K562 (cell line): Measurements from ENCODE around the gene NFIC. TPM values are rescaled to one million over a fixed set of nuclear protein-coding genes. Genes with fewer than 3 reads are reported as not detected.
A peak's percentile ranks its signal among the peaks of the same experiment; 100 is the strongest.

ENCODE experiments used
- ATAC-seq: fragments of 200-7000 bp; cut with Tn5 transposase; 3 replicates; pipeline ENCODE4 v1.9.1; 2020; ENCODE audit warnings: moderate library complexity
- BruUV-seq: library from RNA; stranded (reverse); fragments of 400-500 nt; replicated peaks from 2 replicates; lab custom pipeline; 2021; lab: Mats Ljungman, UMichigan
- CTCF ChIA-PET: fragments of 300-600 bp; formaldehyde crosslinking; extraction: SDS; loops from one replicate; lab custom pipeline; 2021; ENCODE audit warnings: low intra/inter-chr PET ratio; lab: Yijun Ruan, JAX
- POLR2A ChIA-PET: fragments of 300-600, 350-650 bp; sonication (Branson Sonifier 250); formaldehyde crosslinking; extraction: SDS; loops from one replicate; lab custom pipeline; 2021; ENCODE audit warnings: antibody characterized with exemption, inconsistent platforms; lab: Yijun Ruan, JAX
- DNase-seq, 4 experiments: peaks; one replicate each; pipeline versions ENCODE4 v3.0.0 to v3.0.0-alpha.2; 2011 to 2018; ENCODE audit warnings: low spot score in 3 of 4, mixed read lengths in 3 of 4; ENCODE audit errors: extremely low read depth in 1 of 4
- FAIRE-seq: peaks from 2 replicates; lab custom pipeline; 2011; peaks lifted over from hg19 to GRCh38; lab: Jason Lieb, UNC
- H2AFZ ChIP-seq: 2 replicates; pipeline ENCODE4 v1.6.0; 2011; ENCODE audit warnings: low read depth, low read length, control low read depth, inconsistent platforms
- H3K27ac ChIP-seq: fragments of 200-600 bp; 3 replicates; pipeline ENCODE4 v1.8.0; 2011; ENCODE audit warnings: low read depth, mild to moderate bottlenecking, control low read depth, inconsistent platforms, low read length, moderate library complexity, mixed read lengths; ENCODE audit errors: extremely low read depth
- H3K27me3 ChIP-seq, 2 experiments: fragments of 300-600 bp in 1 of 2; 2 replicates in 1 of 2; 3 replicates in 1 of 2; pipeline versions ENCODE4 v1.6.0 to v1.8.0; 2011; ENCODE audit warnings: inconsistent platforms in 2 of 2, low read length in 2 of 2, mild to moderate bottlenecking in 1 of 2, mixed read lengths in 1 of 2, moderate library complexity in 1 of 2; ENCODE audit not compliant: control insufficient read depth in 2 of 2, insufficient read depth in 2 of 2
- H3K36me3 ChIP-seq: fragments of 300-600 bp; 3 replicates; pipeline ENCODE4 v1.8.0; 2011; ENCODE audit warnings: mild to moderate bottlenecking, low read length, inconsistent platforms; ENCODE audit not compliant: control insufficient read depth, insufficient read depth
- H3K4me1 ChIP-seq, 2 experiments: fragments of 200-600 bp in 1 of 2; replicated peaks in 1 of 2; 2 replicates in 1 of 2; 3 replicates in 1 of 2; pipeline versions ENCODE4 v1.5.1 to v1.8.0; 2011; ENCODE audit warnings: inconsistent platforms in 2 of 2, low read length in 2 of 2, mild to moderate bottlenecking in 1 of 2, mixed read lengths in 1 of 2, moderate library complexity in 1 of 2; ENCODE audit not compliant: control insufficient read depth in 2 of 2, insufficient read depth in 2 of 2
- H3K4me2 ChIP-seq: 2 replicates; pipeline ENCODE4 v1.6.1; 2011; ENCODE audit warnings: low read length, control low read depth, inconsistent platforms, mixed read lengths; ENCODE audit not compliant: insufficient read depth
- H3K4me3 ChIP-seq: fragments of 200-600 bp; sonication (generic), shearing (Covaris generic); 2 replicates; pipeline ENCODE4 v1.5.1; 2016; ENCODE audit warnings: control low read depth, inconsistent platforms
- H3K79me2 ChIP-seq: fragments of 200-600 bp; 3 replicates; pipeline ENCODE4 v1.8.0; 2011; ENCODE audit warnings: low read length, inconsistent platforms; ENCODE audit not compliant: control insufficient read depth, insufficient read depth
- H3K9ac ChIP-seq, 2 experiments: 2 replicates each; pipeline versions ENCODE4 v1.6.0 to v1.6.1; 2011; ENCODE audit warnings: low read depth in 2 of 2, low read length in 2 of 2, control low read depth in 1 of 2, inconsistent platforms in 1 of 2, mild to moderate bottlenecking in 1 of 2, mixed read lengths in 1 of 2; ENCODE audit not compliant: insufficient read depth in 1 of 2
- H3K9me1 ChIP-seq: one replicate; pipeline ENCODE4 v1.6.0; 2011; ENCODE audit warnings: inconsistent platforms, mild to moderate bottlenecking, low read length, moderate library complexity; ENCODE audit not compliant: control insufficient read depth, insufficient read depth
- H3K9me3 ChIP-seq: replicated peaks from 2 replicates; pipeline ENCODE4 v1.5.1; 2011; ENCODE audit warnings: low read depth, low read length, inconsistent platforms; ENCODE audit not compliant: control insufficient read depth, insufficient read depth
- H4K20me1 ChIP-seq: replicated peaks from 2 replicates; pipeline ENCODE4 v1.6.1; 2011; ENCODE audit warnings: low read length, inconsistent platforms, mixed read lengths; ENCODE audit not compliant: control insufficient read depth, insufficient read depth
- FOXP1 ChIP-seq: sonication (generic); formaldehyde crosslinking; IDR thresholded peaks from 2 replicates; pipeline ENCODE4 v1.8.0; 2022; ENCODE audit warnings: mild to moderate bottlenecking, missing genetic modification reagents
- POLR2A ChIP-seq: fragments of 450-650 bp; conservative IDR thresholded peaks from 2 replicates; pipeline ENCODE4 v1.6.1; 2016
- POLR2AphosphoS2 ChIP-seq: IDR thresholded peaks from 2 replicates; pipeline ENCODE4 v1.6.1; 2012; ENCODE audit warnings: low read length, improper control_type of control experiment
- POLR2AphosphoS5 ChIP-seq: IDR thresholded peaks from 2 replicates; pipeline ENCODE4 v1.6.1; 2011; ENCODE audit warnings: mild to moderate bottlenecking, low read depth, low read length, moderate library complexity; ENCODE audit not compliant: control insufficient read depth, insufficient read depth
- POLR2G ChIP-seq: fragments of 200-400 bp; formaldehyde crosslinking; IDR thresholded peaks from 2 replicates; pipeline ENCODE4 v1.6.1; 2017; ENCODE audit warnings: low read depth, mild to moderate bottlenecking, antibody characterized with exemption, low read length, moderate library complexity
- PRMT5 ChIP-seq: sonication (generic); formaldehyde crosslinking; IDR thresholded peaks from 2 replicates; pipeline ENCODE4 v1.5.0; 2020; ENCODE audit warnings: missing genetic modification reagents
- RAD21 ChIP-seq, 2 experiments: fragments of 250-450 bp in 1 of 2; fragments of 450-650 bp in 1 of 2; sonication (Bioruptor Pico) in 1 of 2; formaldehyde crosslinking in 1 of 2; IDR thresholded peaks in 1 of 2; conservative IDR thresholded peaks in 1 of 2; 2 replicates each; pipeline versions ENCODE4 v1.4.0 to v1.8.0; 2020 to 2022; ENCODE audit warnings: mild to moderate bottlenecking in 2 of 2, moderate library complexity in 1 of 2
- RBM22 ChIP-seq: fragments of 200-400 bp; formaldehyde crosslinking; IDR thresholded peaks from 2 replicates; pipeline ENCODE4 v1.6.1; 2018; ENCODE audit warnings: low read length, low read depth; ENCODE audit not compliant: poor library complexity, severe bottlenecking
- ZFP36 ChIP-seq: fragments of 150-350 bp; IDR thresholded peaks from 2 replicates; pipeline ENCODE4 v1.6.1; 2018; ENCODE audit warnings: low read length, low read depth; ENCODE audit not compliant: partially characterized antibody
- ZKSCAN8 ChIP-seq: fragments of 200-800 bp; sonication (Bioruptor generic); IDR thresholded peaks from 2 replicates; pipeline ENCODE4 v1.6.1; 2016; ENCODE audit warnings: missing genetic modification characterization, missing compliant biosample characterization
- WGBS: fragments of 100-300 bp; shearing (Covaris generic); methylation state at CpG from one replicate; pipeline ENCODE4 v1.1.6; 2016; ENCODE audit warnings: low coverage, mixed read lengths; ENCODE audit not compliant: insufficient coverage; ENCODE audit errors: missing lambda C conversion rate; 5-methylcytosine and 5-hydroxymethylcytosine counted together
- in situ Hi-C: fragments of 300-500 bp; cut with MboI; formaldehyde crosslinking; loops from 4 replicates; pipeline ENCODE4 v1.15.0; 2018; ENCODE audit warnings: inconsistent platforms, mixed read lengths
- intact Hi-C: fragments of 100-400 bp; cut with micrococcal nuclease; formaldehyde crosslinking; loops from 2 replicates; pipeline ENCODE4 v1.14.2; 2022
- polyA plus RNA-seq, 8 experiments: library from polyadenylated mRNA; depleted of rRNA in 4 of 8; stranded (reverse) in 5 of 8; unstranded in 3 of 8; fragments of >200 nt; fragmentation: Nextera tagmentation in 2 of 8; fragmentation: Illumina TruSeq in 1 of 8; extraction: Ambion mirVana in 2 of 8; extraction: Trizol in 1 of 8; gene quantifications; 2 replicates each; pipeline versions ENCODE4 v1.2.1 to v1.2.3, GENCODE V29; 2011 to 2014; ENCODE audit warnings: inconsistent platforms in 1 of 8, missing spikeins in 1 of 8
- total RNA-seq, 7 experiments: library from RNA; depleted of rRNA in 6 of 7; stranded (reverse); fragments of >200 nt in 6 of 7; fragmentation: Illumina TruSeq in 2 of 7; extraction: Trizol in 2 of 7; gene quantifications; 2 replicates each; pipeline versions ENCODE4 v1.2.1 to v1.2.3, GENCODE V29; 2011 to 2021; ENCODE audit warnings: low replicate concordance in 1 of 7

Gene NFIC
- total and polyA plus RNA-seq, 9 of the 15 experiments (the other 6 are each of a cell fraction or from before 2014, with no cell fraction given): 0.71 to 62.1 (median 6.9) TPM

DNA sequence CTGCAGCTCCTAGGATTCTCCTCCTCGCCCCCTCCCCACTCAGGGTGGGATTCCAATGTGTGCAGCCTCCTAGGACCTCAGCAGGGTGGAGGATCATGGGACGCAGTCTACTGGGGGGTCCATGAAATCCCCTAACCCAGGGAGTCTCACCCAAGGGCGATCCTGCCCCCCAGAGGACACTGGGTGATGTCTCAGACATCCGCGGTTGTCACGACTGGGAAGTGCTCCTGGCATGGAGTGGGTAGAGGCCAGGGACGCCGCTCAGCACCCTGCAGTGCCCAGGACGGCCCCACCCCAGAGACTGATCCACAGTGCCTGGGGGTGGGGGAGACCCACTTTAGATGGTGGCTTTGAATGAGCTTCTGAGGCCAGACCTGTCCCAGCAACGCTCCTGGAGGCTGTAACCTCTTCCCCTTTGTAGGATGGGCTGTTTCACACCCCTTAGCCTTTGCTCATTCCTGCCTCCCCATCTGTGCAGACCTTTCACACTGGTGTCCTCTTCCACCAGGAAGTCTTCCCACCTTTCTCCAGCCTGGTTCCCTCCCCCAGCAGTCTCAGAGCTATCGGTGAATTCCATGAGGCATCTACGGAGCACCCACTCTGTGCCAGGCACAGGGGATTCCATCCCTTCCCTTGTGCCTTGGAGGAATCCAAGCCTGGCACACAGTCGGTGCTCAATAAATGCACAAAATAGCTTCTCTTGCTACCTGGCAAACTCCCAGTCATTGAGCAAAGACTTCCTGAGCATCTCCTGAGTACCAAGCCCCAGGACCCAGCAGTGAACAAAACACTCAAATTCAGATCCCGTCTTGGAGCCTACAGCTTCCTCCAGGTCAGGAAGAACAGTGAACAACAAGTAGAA is 103.5 kb downstream of the NFIC start:
- Histone ChIP-seq H3K9me3 (peaks cover 7% of the 10 kb centered on the region), H3K4me1 (peaks cover 0 to 18% of the 10 kb centered on the region in 2 experiments; a peak in 2 of 5 replicates)
- in situ Hi-C loops: loop anchor here (5.0 kb wide), 1 partner anchor 143 kb away; no protein-coding TSS in a partner anchor
- TF ChIP-seq RAD21 (CRISPR knock-in tag; conservative IDR thresholded peaks at IDR 0.05 in 1 of 2, IDR thresholded peaks at IDR 0.05 in 1 of 2) (peak in 1 of 2 experiments; percentile 28; a peak in 2 of 4 replicates), FOXP1 (CRISPR knock-in tag) (no peak), POLR2A (peak; percentile 48; the same call in 1 of the 2 replicates), RBM22 (peak; percentile 66), POLR2G (peak; percentile 70), PRMT5 (CRISPR knock-in tag) (no peak), POLR2AphosphoS2 (peak; percentile 71; the same call in 1 of the 2 replicates), ZKSCAN8 (peak; percentile 96), ZFP36 (peak; percentile 66), POLR2AphosphoS5 (peak; percentile 12; the same call in 1 of the 2 replicates)
- TF ChIP-seq, all 486 proteins: peak for 8
- DNase-seq (peak in 1 of 4 experiments; percentile 6), FAIRE-seq (no peak), ATAC-seq (no peak)
- Histone ChIP-seq H3K79me2 (no peaks in the 10 kb centered on the region), H3K27ac (no peak overlapping the region), H3K9ac (no peak overlapping the region), H3K36me3 (no peaks in the 10 kb centered on the region), H3K9me1 (no peaks in the 10 kb centered on the region), H3K27me3 (no peaks in the 10 kb centered on the region), H2AFZ (no peak overlapping the region), H3K4me3 (no peak overlapping the region), H4K20me1 (no peaks in the 10 kb centered on the region), H3K4me2 (no peak overlapping the region)
- no TSS peak for BruUV-seq
- WGBS: 38% methylated on average over 14 of the region's 14 CpGs
- ChIA-PET POLR2A (interaction anchor here (0.7 to 1.4 kb wide), 5 partner anchors 9 to 50 kb away, joined by 3 to 6 read pairs (median 3); partner anchors contain the start of gene SMIM24), CTCF (interaction anchor here (2.2 kb wide), 1 partner anchor 145 kb away, joined by 11 read pairs; no protein-coding TSS in a partner anchor)
- intact Hi-C loops: no loop called here
